HepG2 (cell line): ENCODE measurements around the gene UTF1. TPM values are rescaled to one million over a fixed set of nuclear protein-coding genes. Genes with fewer than 3 reads are reported as not detected.

ENCODE experiments used
- DR1 ChIP-seq: sonication (generic); formaldehyde crosslinking; IDR thresholded peaks from 2 replicates; pipeline ENCODE4 v1.8.0; 2021; ENCODE audit warnings: mild to moderate bottlenecking, missing genetic modification reagents, inconsistent platforms
- TEF ChIP-seq: sonication (generic); formaldehyde crosslinking; IDR thresholded peaks from 2 replicates; pipeline ENCODE4 v1.5.0; 2020; ENCODE audit warnings: missing genetic modification reagents
- UBTF ChIP-seq: sonication (generic); formaldehyde crosslinking; IDR thresholded peaks from 2 replicates; pipeline ENCODE4 v1.4.0; 2020; ENCODE audit warnings: mild to moderate bottlenecking, missing genetic modification reagents
- ZFP91 ChIP-seq: sonication (generic); formaldehyde crosslinking; IDR thresholded peaks from 2 replicates; pipeline ENCODE4 v1.9.0; 2022; ENCODE audit warnings: missing genetic modification reagents, mild to moderate bottlenecking, borderline replicate concordance
- ZFX ChIP-seq: sonication (generic); formaldehyde crosslinking; IDR thresholded peaks from 2 replicates; pipeline ENCODE4 v1.4.0; 2020; ENCODE audit warnings: mild to moderate bottlenecking, low read depth, missing genetic modification reagents, moderate library complexity
- ZNF687 ChIP-seq: sonication (generic); formaldehyde crosslinking; IDR thresholded peaks from 2 replicates; pipeline ENCODE4 v1.5.1; 2020; ENCODE audit warnings: mild to moderate bottlenecking, missing genetic modification reagents, moderate library complexity
- polyA plus RNA-seq, 8 experiments: library from polyadenylated mRNA; depleted of rRNA in 3 of 8; stranded (reverse) in 7 of 8; unstranded in 1 of 8; fragments of >200 nt; fragmentation: Illumina TruSeq in 4 of 8; extraction: Trizol in 4 of 8; gene quantifications; 2 replicates each; pipeline versions ENCODE4 v1.2.1 to v1.2.3, GENCODE V29; 2011 to 2016; ENCODE audit warnings: low read depth in 4 of 8, missing spikeins in 1 of 8, mixed read lengths in 1 of 8; ENCODE audit not compliant: insufficient read depth in 1 of 8
- total RNA-seq, 5 experiments: library from RNA; depleted of rRNA; stranded (reverse); fragments of >200 nt; fragmentation: Illumina TruSeq; extraction: Trizol; gene quantifications; 2 replicates each; pipeline ENCODE4 v1.2.3, GENCODE V29; 2016; ENCODE audit warnings: low read depth in 1 of 5

Gene UTF1
- total and polyA plus RNA-seq, 2 of the 13 experiments (the other 11 are each of a cell fraction or from before 2014, with no cell fraction given): not detected

- peak; percentile 49 for TF ChIP-seq ZNF687 (CRISPR knock-in tag)
- 0 out of 2 replicates have a peak, but pooled peaks have one; percentile 31 for TF ChIP-seq UBTF (CRISPR knock-in tag)
- no peak for TF ChIP-seq TEF (CRISPR knock-in tag)
- TF ChIP-seq ZFX (CRISPR knock-in tag): peak; percentile 37; the same call in 1 of the 2 replicates
- TF ChIP-seq ZFP91 (CRISPR knock-in tag): no peak
- TF ChIP-seq DR1 (CRISPR knock-in tag): no peak
Observed at GRCh38 chr10:133187091-133187905, 42.7 kb upstream of the UTF1 start (continued).
